SK-N-SH (cell line): ENCODE results near the gene CLSTN2. TPM values are rescaled to one million over a fixed set of nuclear protein-coding genes. Genes with fewer than 3 reads are reported as not detected.

Experiments
- CTCF ChIA-PET: fragments of 300-600, 350-600 bp; formaldehyde crosslinking; extraction: SDS; loops from one replicate; lab custom pipeline; 2021; lab: Yijun Ruan, JAX
- POLR2A ChIA-PET: fragments of 350-600 bp; sonication (Branson Sonifier 250); formaldehyde crosslinking; extraction: SDS; loops from one replicate; lab custom pipeline; 2020; ENCODE audit warnings: antibody characterized with exemption, inconsistent platforms; lab: Yijun Ruan, JAX
- DNase-seq: peaks from one replicate; pipeline ENCODE4 v3.0.0; 2012
- H2AFZ ChIP-seq: fragments of 200-600 bp; sonication (generic); 2 replicates; pipeline ENCODE4 v1.8.1; 2016; ENCODE audit warnings: antibody characterized with exemption, mild to moderate bottlenecking, low read depth
- H3F3A ChIP-seq: fragments of 200-600 bp; sonication (generic); replicated peaks from 2 replicates; pipeline ENCODE3; 2016; ENCODE audit warnings: antibody characterized with exemption, mild to moderate bottlenecking; ENCODE audit not compliant: insufficient read depth
- H3K27ac ChIP-seq, 2 experiments: fragments of 200-500 bp in 1 of 2; fragments of 200-600 bp in 1 of 2; sonication (Bioruptor generic) in 1 of 2; sonication (generic), shearing (Covaris generic) in 1 of 2; 2 replicates each; pipeline versions ENCODE4 v1.5.1 to v1.6.1; 2014 to 2016; ENCODE audit warnings: low read depth in 2 of 2, inconsistent platforms in 1 of 2, low read length in 1 of 2, mild to moderate bottlenecking in 1 of 2, mixed read lengths in 1 of 2
- H3K27me3 ChIP-seq: fragments of 200-600 bp; sonication (generic), shearing (Covaris generic); 2 replicates; pipeline ENCODE4 v1.6.1; 2016; ENCODE audit warnings: mixed run types; ENCODE audit not compliant: insufficient read depth
- H3K36me3 ChIP-seq, 2 experiments: fragments of 200-500 bp in 1 of 2; fragments of 200-600 bp in 1 of 2; sonication (Bioruptor generic) in 1 of 2; sonication (generic) in 1 of 2; replicated peaks in 1 of 2; 2 replicates each; pipeline versions ENCODE3 to v1.5.1; 2014 to 2016; ENCODE audit warnings: low read length in 1 of 2, mild to moderate bottlenecking in 1 of 2; ENCODE audit not compliant: insufficient read depth in 2 of 2, control insufficient read depth in 1 of 2
- H3K4me1 ChIP-seq, 2 experiments: fragments of 200-500 bp in 1 of 2; fragments of 200-600 bp in 1 of 2; sonication (Bioruptor generic) in 1 of 2; sonication (generic), shearing (Covaris generic) in 1 of 2; 2 replicates each; pipeline versions ENCODE4 v1.5.1 to v1.6.1; 2014 to 2016; ENCODE audit warnings: low read depth in 1 of 2, low read length in 1 of 2, mixed run types in 1 of 2; ENCODE audit not compliant: insufficient read depth in 2 of 2, control insufficient read depth in 1 of 2
- H3K4me2 ChIP-seq: fragments of 200-600 bp; sonication (generic), shearing (Covaris generic); 2 replicates; pipeline ENCODE4 v1.6.1; 2017; ENCODE audit warnings: mixed run types
- H3K4me3 ChIP-seq, 2 experiments: fragments of 200-500 bp in 1 of 2; fragments of 200-600 bp in 1 of 2; sonication (Bioruptor generic) in 1 of 2; sonication (generic), shearing (Covaris generic) in 1 of 2; 2 replicates each; pipeline versions ENCODE4 v1.5.1 to v1.8.1; 2014 to 2016; ENCODE audit warnings: low read depth in 2 of 2, inconsistent platforms in 1 of 2, low read length in 1 of 2, mild to moderate bottlenecking in 1 of 2, mixed read lengths in 1 of 2, moderate library complexity in 1 of 2
- H3K79me2 ChIP-seq: fragments of 200-600 bp; sonication (generic); 2 replicates; pipeline ENCODE4 v1.8.1; 2017; ENCODE audit warnings: mild to moderate bottlenecking; ENCODE audit not compliant: insufficient read depth
- H3K9ac ChIP-seq: fragments of 200-600 bp; sonication (generic); 2 replicates; pipeline ENCODE4 v1.6.1; 2017; ENCODE audit warnings: mixed run types
- H3K9me2 ChIP-seq: fragments of 200-600 bp; sonication (generic); 2 replicates; pipeline ENCODE4 v1.6.1; 2017; ENCODE audit warnings: mixed run types
- H3K9me3 ChIP-seq: fragments of 200-600 bp; sonication (generic); 2 replicates; pipeline ENCODE4 v1.6.1; 2017; ENCODE audit warnings: mixed run types, mild to moderate bottlenecking, moderate library complexity
- H4K20me1 ChIP-seq: fragments of 200-600 bp; sonication (generic); 2 replicates; pipeline ENCODE4 v1.6.1; 2017; ENCODE audit warnings: mild to moderate bottlenecking, mixed run types; ENCODE audit not compliant: insufficient read depth
- CHD2 ChIP-seq: fragments of 150-350 bp; IDR thresholded peaks from 2 replicates; pipeline ENCODE4 v1.6.1; 2018; ENCODE audit warnings: low read length; ENCODE audit not compliant: partially characterized antibody
- EP300 ChIP-seq, 2 experiments: IDR thresholded peaks; 2 replicates each; pipeline versions ENCODE4 v1.4.0 to v1.6.1; 2012; ENCODE audit warnings: borderline replicate concordance in 1 of 2, low read depth in 1 of 2, low read length in 1 of 2
- FOSL2 ChIP-seq: IDR thresholded peaks from 2 replicates; pipeline ENCODE4 v1.4.0; 2012; ENCODE audit warnings: low read depth, mild to moderate bottlenecking, moderate library complexity, borderline replicate concordance
- FOXM1 ChIP-seq: IDR thresholded peaks from 2 replicates; pipeline ENCODE4 v1.4.0; 2012; ENCODE audit warnings: low read depth, mild to moderate bottlenecking
- GATA2 ChIP-seq: sonication (generic); formaldehyde crosslinking; IDR thresholded peaks from 2 replicates; pipeline ENCODE4 v1.5.0; 2020; ENCODE audit warnings: mild to moderate bottlenecking, missing genetic modification reagents
- JUND ChIP-seq: IDR thresholded peaks from 2 replicates; pipeline ENCODE4 v1.4.0; 2012
- MEF2A ChIP-seq: IDR thresholded peaks from 2 replicates; pipeline ENCODE4 v1.4.0; 2012; ENCODE audit warnings: low read depth, borderline replicate concordance
- NFIC ChIP-seq: IDR thresholded peaks from 2 replicates; pipeline ENCODE4 v1.4.0; 2012; ENCODE audit warnings: borderline replicate concordance
- POLR2AphosphoS5 ChIP-seq: IDR thresholded peaks from 2 replicates; pipeline ENCODE4 v1.6.1; 2012; ENCODE audit warnings: low read depth, low read length
- RAD21 ChIP-seq: IDR thresholded peaks from 2 replicates; pipeline ENCODE4 v1.6.1; 2012; ENCODE audit warnings: mild to moderate bottlenecking, low read length
- RCOR1 ChIP-seq: fragments of 150-350 bp; IDR thresholded peaks from 2 replicates; pipeline ENCODE4 v1.6.1; 2017; ENCODE audit warnings: antibody characterized with exemption, low read length
- RFX5 ChIP-seq: IDR thresholded peaks from 2 replicates; pipeline ENCODE4 v1.6.1; 2012; ENCODE audit warnings: mild to moderate bottlenecking, improper control_type of control experiment, low read length
- RXRA ChIP-seq: IDR thresholded peaks from 2 replicates; pipeline ENCODE4 v1.4.0; 2012; ENCODE audit warnings: low read depth, mild to moderate bottlenecking, borderline replicate concordance
- SMC3 ChIP-seq: IDR thresholded peaks from 2 replicates; pipeline ENCODE4 v1.6.1; 2012; ENCODE audit warnings: low read depth, low read length, improper control_type of control experiment
- TAF1 ChIP-seq: IDR thresholded peaks from 2 replicates; pipeline ENCODE4 v1.6.1; 2012; ENCODE audit warnings: low read depth, mild to moderate bottlenecking, low read length, moderate library complexity, borderline replicate concordance
- TCF12 ChIP-seq: IDR thresholded peaks from 2 replicates; pipeline ENCODE4 v1.4.0; 2012
- USF1 ChIP-seq: IDR thresholded peaks from 2 replicates; pipeline ENCODE4 v1.4.0; 2012; ENCODE audit warnings: low read depth, borderline replicate concordance
- ZBTB33 ChIP-seq: IDR thresholded peaks from 2 replicates; pipeline ENCODE4 v1.4.0; 2012; ENCODE audit warnings: low read depth, borderline replicate concordance
- WGBS: methylation state at CpG from one replicate; pipeline ENCODE4 v1.1.6; 2017; ENCODE audit warnings: low lambda C conversion rate; 5-methylcytosine and 5-hydroxymethylcytosine counted together
- polyA plus RNA-seq, 3 experiments: library from polyadenylated mRNA; depleted of rRNA; stranded (reverse); fragments of >200 nt; gene quantifications; 2 replicates each; pipeline ENCODE4 v1.2.3, GENCODE V29; 2012
- TF ChIP-seq, protein P1 (sequence below): fragments of 200-600 bp; sonication (generic); IDR thresholded peaks from 2 replicates; pipeline ENCODE4 v1.6.1; 2017; ENCODE audit warnings: antibody characterized with exemption, mild to moderate bottlenecking, moderate library complexity
- TF ChIP-seq, protein P2 (sequence below): IDR thresholded peaks from 2 replicates; pipeline ENCODE4; 2012

Gene CLSTN2
- polyA plus RNA-seq, 1 of the 3 experiments (the other 2 are of a cell fraction), result 0.02 TPM

- ChIA-PET CTCF (interaction anchor here (1.0 to 1.2 kb wide), 3 partner anchors 14 to 100 kb away, joined by 3 to 5 read pairs (median 4); no protein-coding TSS in a partner anchor), POLR2A (no interaction called here)
- Histone ChIP-seq H3K9me2 (no peaks in the 10 kb centered on the region), H3K4me3 (no peak overlapping the region), H3K36me3 (no peaks in the 10 kb centered on the region)
- TF ChIP-seq EP300 (IDR thresholded peaks at IDR 0.05; ENCODE audit: borderline replicate concordance in 1 of 2, low read depth in 1 of 2, low read length in 1 of 2) (no peak; a peak in 1 of 4 replicates), NFIC (no peak), FOXM1 (no peak), RFX5 (no peak), USF1 (no peak), TCF12 (no peak), GATA2 (CRISPR knock-in tag) (no peak), RAD21 (no peak), ZBTB33 (no peak), POLR2AphosphoS5 (no peak), RXRA (no peak), CHD2 (no peak), TAF1 (no peak)
- TF ChIP-seq, protein P1, sequence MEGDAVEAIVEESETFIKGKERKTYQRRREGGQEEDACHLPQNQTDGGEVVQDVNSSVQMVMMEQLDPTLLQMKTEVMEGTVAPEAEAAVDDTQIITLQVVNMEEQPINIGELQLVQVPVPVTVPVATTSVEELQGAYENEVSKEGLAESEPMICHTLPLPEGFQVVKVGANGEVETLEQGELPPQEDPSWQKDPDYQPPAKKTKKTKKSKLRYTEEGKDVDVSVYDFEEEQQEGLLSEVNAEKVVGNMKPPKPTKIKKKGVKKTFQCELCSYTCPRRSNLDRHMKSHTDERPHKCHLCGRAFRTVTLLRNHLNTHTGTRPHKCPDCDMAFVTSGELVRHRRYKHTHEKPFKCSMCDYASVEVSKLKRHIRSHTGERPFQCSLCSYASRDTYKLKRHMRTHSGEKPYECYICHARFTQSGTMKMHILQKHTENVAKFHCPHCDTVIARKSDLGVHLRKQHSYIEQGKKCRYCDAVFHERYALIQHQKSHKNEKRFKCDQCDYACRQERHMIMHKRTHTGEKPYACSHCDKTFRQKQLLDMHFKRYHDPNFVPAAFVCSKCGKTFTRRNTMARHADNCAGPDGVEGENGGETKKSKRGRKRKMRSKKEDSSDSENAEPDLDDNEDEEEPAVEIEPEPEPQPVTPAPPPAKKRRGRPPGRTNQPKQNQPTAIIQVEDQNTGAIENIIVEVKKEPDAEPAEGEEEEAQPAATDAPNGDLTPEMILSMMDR, result no peak
- TF ChIP-seq, all 33 proteins: peak for 0
- Histone ChIP-seq H4K20me1 (no peaks in the 10 kb centered on the region), H3K4me2 (no peak overlapping the region), H2AFZ (no peak overlapping the region), H3K4me1 (peaks cover 0 to 6% of the 10 kb centered on the region in 2 experiments; a peak in 2 of 4 replicates), H3K9me3 (no peaks in the 10 kb centered on the region), H3K27me3 (no peaks in the 10 kb centered on the region), H3F3A (no peaks in the 10 kb centered on the region), H3K79me2 (no peaks in the 10 kb centered on the region), H3K9ac (no peak overlapping the region), H3K27ac (no peak overlapping the region)
- WGBS, result 11% methylated on average over 2 of the region's 2 CpGs
- no peak for DNase-seq
Measured at GRCh38 chr3:140035871-140036270, 100.9 kb downstream of the CLSTN2 start.

DNA sequence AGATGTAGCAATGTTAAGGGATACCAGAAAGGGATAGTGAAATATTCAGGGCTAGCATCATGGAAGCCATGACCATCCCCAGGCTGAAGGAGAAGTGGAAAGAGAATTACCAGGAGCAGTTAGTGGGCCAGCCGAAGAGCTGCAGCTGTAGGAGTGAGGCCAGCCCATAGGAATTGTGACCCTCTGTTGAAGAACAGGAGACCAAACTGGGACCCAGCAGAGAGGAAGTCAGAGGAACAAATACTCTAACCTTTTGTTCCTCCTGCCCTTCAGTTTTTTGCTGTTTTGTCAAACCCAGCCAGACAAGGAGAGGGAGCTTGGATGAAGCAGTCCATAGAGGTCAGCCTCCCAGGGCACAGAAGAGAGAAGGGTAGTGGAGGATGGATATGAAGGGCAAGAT lies 115.4 kb downstream of the CLSTN2 start:
- Histone ChIP-seq H3K27ac (no peak overlapping the region), H3K4me1 (peaks cover 0 to 13% of the 10 kb centered on the region in 2 experiments; a peak in 1 of 4 replicates), H3K9me2 (no peaks in the 10 kb centered on the region), H4K20me1 (no peaks in the 10 kb centered on the region), H2AFZ (no peak overlapping the region)
- POLR2A ChIA-PET, result no interaction called here
- WGBS, result 27% methylated on average over 1 of the region's 1 CpG
- TF ChIP-seq NFIC (no peak), MEF2A (no peak), JUND (no peak), SMC3 (no peak), RAD21 (no peak), FOXM1 (no peak), FOSL2 (no peak), RXRA (no peak), ZBTB33 (no peak), RCOR1 (no peak), POLR2AphosphoS5 (no peak)
- TF ChIP-seq, protein P2, sequence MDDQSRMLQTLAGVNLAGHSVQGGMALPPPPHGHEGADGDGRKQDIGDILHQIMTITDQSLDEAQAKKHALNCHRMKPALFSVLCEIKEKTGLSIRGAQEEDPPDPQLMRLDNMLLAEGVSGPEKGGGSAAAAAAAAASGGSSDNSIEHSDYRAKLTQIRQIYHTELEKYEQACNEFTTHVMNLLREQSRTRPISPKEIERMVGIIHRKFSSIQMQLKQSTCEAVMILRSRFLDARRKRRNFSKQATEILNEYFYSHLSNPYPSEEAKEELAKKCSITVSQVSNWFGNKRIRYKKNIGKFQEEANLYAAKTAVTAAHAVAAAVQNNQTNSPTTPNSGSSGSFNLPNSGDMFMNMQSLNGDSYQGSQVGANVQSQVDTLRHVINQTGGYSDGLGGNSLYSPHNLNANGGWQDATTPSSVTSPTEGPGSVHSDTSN, result no peak
- TF ChIP-seq, all 33 proteins: peak for 0
- Histone ChIP-seq H3K9ac (no peak overlapping the region), H3K27me3 (no peaks in the 10 kb centered on the region), H3K9me3 (no peaks in the 10 kb centered on the region), H3F3A (no peaks in the 10 kb centered on the region), H3K4me3 (no peak overlapping the region), H3K36me3 (no peaks in the 10 kb centered on the region), H3K4me2 (no peak overlapping the region), H3K79me2 (no peaks in the 10 kb centered on the region)
- CTCF ChIA-PET, result interaction anchor here (0.6 to 6.6 kb wide), 15 partner anchors 9 to 114 kb away, joined by 3 to 81 read pairs (median 4); partner anchors contain the start of gene CLSTN2
- no peak for DNase-seq
